ENCODE data around the gene TRIM38.
"Not testable (repeated sequence)": the region's sequence is repeated elsewhere in the genome, so short reads cannot be mapped to it uniquely, and the experiment has no call there.

Gene TRIM38

GRCh38 chr6:25962149-25963127 is at the start of gene TRIM38:
TSS of gene TRIM38 (plus strand) at chr6:25962802. CDS start at chr6:25966523, 3,721 bp downstream.
- DNase-seq, result peak; percentile 97

DNA sequence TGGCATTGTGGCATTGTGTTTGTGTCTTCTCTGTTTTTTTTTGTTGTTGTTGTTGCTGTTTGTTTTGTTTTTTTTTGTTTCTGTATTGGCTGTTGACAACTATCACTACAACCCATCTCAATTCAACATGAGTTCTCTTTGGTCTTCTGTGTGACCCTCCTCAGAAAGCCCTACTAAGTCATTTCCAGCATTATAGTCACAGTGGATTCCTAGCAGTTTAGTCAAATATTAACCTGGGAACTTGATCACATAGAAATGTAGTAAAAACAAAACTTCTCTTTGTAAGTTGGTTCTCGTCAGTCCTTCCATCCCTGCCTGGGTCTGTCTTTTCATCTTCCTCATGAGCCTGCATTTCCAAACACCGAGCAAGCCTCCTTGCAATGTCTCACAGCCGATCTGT is 48.9 kb upstream of the TRIM38 start:
- no peak for DNase-seq

GRCh38 chr6:25916330-25916729 is 46.3 kb upstream of the TRIM38 start:
- DNase-seq, result no peak

DNA sequence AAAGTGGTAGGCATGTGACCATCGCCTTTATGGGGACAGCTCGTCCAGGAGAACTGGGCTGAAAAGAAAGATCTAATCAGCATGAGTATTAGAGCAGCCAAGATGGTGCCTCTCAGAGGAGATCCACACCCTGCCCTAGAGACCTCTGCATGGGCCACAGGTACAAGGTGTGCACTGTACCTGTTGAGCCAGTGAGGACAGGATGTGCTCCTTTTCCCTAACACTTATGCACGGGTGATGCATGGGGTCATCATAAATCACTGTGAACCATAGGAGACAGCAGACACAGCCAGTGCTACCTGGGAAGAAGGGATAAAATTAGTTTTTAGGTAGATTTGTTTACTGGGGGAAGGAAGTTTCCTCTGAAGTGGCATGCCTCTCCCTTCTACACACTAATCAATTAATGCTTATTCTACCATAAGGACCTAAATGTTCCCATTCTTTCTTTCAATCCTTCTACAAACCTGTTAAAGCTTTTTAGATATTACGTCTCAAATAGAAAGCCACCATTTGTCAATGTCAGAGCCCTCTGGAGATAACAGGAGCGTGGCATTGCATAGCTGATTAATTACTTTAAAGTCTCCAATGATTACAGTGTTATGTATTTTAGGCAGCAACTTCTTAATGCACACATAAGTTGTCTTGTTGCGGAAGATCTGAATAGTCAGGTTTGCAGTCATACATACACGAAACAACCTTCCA is 45.7 kb upstream of the TRIM38 start:
- DNase-seq, result no peak

DNA sequence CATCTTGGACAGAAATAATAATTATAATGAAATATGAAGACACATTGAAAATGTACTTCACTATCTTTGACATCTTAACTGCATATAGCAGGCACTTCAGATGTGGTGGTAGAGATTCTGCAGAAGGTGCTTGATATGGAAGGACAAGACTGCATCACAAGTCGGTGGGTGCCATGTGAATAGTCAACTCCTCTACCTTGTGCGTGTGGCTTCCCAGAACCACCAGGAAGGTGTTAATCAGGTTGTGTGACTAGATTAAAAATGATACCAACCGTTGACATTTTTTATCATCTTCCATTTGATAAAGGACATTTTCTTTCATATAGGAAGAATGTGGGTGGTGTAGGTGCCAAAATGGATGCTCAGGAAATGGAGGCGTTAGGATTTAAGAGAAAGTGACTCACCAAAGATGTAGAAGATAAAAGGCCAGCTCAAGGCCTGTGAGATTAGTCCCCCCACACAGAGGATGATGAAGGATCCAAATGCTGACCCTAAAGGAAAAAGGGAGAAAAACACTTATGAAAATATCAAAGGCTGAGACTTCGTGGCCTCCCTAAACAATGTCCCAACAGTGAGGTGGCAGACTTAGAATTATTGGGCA is 44.4 kb upstream of the TRIM38 start:
- DNase-seq, result no peak

DNA sequence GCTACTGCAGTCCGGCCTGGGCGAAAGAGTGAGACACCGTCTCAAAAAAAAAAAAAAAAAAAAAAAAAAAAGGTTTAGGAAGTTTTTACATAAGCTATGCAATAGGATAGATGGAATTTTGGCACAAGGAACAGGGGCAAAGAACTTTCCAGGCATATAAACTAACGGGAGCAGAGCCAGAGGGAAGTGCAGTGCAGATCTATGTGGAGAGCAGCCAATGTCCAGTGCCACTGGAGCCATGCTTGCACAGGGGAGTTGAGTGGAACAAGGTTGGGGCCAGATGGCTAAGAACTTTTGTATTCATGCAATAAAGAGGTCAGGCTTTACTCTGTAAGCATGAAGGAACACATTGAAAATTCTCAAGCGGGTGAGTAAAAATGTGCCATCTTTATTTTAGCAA is 42.9 kb upstream of the TRIM38 start:
- no peak for DNase-seq

GRCh38 chr6:25921525-25922203 is 40.9 kb upstream of the TRIM38 start:
- DNase-seq, result no peak

DNA sequence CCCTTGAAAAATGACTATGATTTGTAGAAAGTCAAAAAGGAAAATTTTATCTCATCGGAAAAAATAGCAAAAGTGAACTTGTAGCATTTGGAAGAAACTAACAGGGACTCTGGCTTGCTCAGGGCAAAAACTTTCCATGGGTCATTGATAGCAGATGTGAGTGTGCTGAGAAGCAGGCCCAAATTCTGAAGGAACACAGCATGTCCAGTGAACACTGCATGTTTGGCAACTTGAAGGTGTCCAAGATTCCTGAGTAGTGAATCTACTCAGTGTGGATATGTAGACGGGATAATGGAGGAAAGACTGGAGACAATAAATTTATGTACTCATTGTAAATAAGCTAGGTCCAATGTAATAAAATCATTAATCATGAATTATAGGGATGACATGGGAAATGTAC is 40.3 kb upstream of the TRIM38 start:
- no peak for DNase-seq

DNA sequence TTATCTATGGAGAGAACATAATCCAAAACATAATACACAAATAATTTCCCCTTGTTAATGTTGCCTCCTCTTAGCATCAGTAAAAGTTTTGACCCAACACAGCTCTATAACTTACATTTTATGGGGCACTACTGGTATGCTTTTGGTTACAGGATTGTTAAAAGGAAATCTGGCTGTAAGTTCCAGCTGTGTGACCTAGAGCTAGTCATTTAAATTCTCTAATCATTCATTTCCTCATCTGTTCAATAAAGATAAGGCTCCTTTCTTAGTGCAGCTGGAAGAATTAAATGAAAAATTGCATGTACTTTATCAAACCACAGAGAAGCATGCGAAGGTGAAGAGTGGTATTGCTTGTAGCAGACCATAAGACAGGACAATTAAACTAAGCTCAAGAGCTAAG is 36.7 kb upstream of the TRIM38 start:
- no peak for DNase-seq

DNA sequence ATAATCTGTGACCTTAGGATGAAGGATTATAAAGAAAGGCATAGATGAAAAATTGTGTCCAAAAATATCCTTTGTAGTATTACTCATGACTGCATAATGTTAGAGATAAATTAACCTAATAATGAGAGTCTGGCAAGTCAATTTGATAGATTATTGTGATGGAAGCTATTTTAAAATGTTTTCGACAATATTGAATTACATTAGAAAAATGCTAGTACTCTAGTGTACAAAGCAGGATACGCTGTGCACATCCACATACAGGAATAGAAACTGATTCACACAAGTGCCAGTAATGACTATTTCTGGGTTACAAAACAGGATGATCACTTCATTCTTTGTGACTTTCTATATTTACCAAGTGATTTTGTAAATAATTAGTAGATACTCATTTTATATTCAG is 35.4 kb upstream of the TRIM38 start:
- peak; percentile 53 for DNase-seq

DNA sequence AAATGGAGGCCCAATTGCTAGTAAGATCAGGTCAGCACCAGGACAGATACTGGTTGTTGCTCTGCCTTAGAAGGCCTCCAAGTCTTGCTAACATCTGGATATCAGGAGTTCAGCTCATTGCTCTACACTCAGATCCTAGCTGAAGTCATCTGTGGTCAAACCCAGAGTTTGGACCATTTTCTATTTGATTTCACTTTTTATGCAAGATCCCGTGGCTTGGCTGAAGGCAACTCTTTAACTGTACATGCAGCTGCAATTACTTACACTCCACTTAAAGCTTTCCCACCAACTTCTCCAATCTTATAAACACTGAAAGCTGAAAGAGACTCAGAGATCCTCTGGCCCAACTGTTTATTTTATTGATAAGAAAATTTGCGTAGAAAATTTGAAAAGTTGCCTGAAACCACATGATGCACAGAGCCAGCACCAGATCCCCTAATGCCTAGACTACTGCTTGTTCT is 34.8 kb upstream of the TRIM38 start:
- peak; percentile 9 for DNase-seq

DNA sequence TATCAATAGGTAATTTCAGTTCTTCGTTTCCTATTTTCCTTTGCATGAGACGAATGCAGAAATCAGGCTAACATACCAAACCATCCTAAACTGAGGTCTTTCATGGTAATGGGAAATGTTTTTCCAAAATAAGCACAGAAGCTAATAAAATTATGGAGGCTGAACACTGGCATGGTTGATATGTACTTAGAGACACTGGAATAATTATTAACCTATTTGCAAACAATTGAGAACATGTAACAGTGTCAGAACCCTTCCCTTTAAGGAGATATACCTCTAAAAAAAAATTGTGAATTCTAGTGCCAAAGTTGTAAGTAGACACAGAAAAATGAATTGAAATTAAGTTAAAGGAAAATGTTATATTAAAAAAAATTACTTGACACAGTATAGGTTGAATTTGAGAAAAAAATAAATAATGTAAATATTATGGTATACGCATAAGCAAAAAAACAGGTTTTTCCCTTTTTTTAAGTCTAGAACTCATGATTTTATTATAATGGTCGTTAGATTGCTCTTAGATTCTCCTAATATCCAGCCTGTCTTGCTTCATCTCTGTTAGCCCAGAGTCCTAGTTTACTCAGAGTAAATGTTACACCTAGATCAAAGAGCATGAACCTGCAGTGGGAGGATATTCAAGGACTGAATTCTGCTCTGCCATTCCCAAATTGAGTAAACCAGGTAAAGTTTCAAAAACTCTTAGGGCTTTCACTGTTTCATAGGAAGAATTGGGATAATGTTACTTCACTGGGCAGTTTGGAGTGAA is 33.9 kb upstream of the TRIM38 start:
- no peak for DNase-seq

- not testable (repeated sequence) for DNase-seq
Observed at GRCh38 chr6:25929785-25930184, 32.8 kb upstream of the TRIM38 start.

DNA sequence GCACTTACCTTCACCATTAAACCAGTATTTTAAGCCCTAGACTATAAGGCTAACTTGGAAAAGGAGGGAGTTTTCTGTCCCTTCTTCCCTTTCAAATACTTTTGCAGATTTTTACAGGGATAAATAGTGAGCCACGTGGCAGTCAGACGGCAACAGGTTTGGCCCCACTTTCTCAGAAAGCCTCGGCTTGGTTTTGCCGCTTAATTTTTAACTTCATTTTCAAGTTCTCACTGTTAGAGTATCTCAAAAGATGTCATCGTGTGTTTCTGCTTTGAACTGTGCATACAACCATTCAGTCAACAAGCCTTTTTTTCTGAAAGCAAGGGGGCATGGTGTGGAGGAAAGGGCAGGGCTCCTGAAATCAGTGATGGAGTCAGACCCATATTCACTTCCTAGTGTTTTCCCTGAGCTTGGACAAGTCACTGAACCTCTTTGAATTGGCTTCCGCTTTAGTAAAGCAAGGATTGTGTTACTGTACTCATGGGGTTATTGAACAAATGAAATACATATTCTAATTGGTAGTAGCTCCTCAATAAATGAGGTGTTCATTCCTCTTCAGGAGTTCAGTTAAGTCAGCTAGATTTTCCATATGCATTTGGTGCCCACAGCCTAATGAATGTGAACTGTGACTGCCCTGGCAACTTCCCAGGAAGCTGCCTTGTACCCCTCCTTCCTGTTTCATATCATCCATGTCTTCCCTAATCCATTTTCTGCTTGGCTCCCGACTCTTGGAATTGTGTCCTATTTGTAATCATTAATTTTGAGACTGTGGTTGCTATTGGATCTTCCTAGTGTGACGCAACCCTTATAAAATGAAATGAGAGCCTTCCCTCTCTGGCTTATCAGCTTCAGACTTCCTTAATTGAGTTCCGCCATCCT is 31.8 kb upstream of the TRIM38 start, which contains the start of gene SLC17A2:
Gene SLC17A2 (minus strand): TSS at position 160 of the 879 bp plus-strand sequence. CDS start 4,895 bp downstream, outside the sequence.
- no peak for DNase-seq

DNA sequence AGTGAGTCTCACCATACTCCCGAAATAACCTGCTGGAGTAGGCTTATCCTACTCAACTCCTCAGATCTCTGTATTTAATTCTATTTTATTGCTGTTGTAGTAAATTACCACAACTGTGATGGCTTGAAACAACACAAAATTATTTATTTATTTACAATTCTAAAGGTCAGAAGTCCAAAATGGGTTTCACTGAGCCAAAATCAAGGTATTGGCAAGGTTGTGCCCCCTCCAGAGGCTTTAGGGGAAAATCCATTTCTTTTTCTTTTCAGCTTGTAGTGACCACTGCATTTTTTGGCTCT is 31.2 kb upstream of the TRIM38 start:
- no peak for DNase-seq

GRCh38 chr6:25934156-25934555 is 28.4 kb upstream of the TRIM38 start:
- no peak for DNase-seq

GRCh38 chr6:25934735-25935313 is 27.8 kb upstream of the TRIM38 start:
- no peak for DNase-seq

- DNase-seq, result no peak
Observed at GRCh38 chr6:25935953-25936352, 26.6 kb upstream of the TRIM38 start.

- no peak for DNase-seq
Observed at GRCh38 chr6:25939593-25939992, 23.0 kb upstream of the TRIM38 start.

GRCh38 chr6:25942561-25943147 is 19.9 kb upstream of the TRIM38 start:
- peak; percentile 55 for DNase-seq
